Right cardiac atrium (tissue), 5 donors: ENCODE results near the gene TRMT1. TPM values are rescaled to one million over a fixed set of nuclear protein-coding genes. Genes with fewer than 3 reads are reported as not detected.

Experiments
- ATAC-seq, 2 donors: fragments of 200-7000 bp; cut with Tn5 transposase; one replicate each; pipeline versions ENCODE4 v1.8.0 to v1.9.1; 2020; ENCODE audit warnings: moderate library complexity in 2 of 2, mild to moderate bottlenecking in 1 of 2
- DNase-seq, 3 donors: peaks; one replicate each; pipeline ENCODE4 v3.0.0-alpha.2; 2020
- H3K27ac ChIP-seq: one replicate; pipeline ENCODE4 v1.5.1; 2013; ENCODE audit warnings: mild to moderate bottlenecking, low read length, control low read depth, moderate library complexity
- H3K27me3 ChIP-seq: one replicate; pipeline ENCODE4 v1.6.1; 2013; ENCODE audit not compliant: control insufficient read depth, insufficient read depth
- H3K4me1 ChIP-seq: one replicate; pipeline ENCODE4 v1.6.1; 2013; ENCODE audit warnings: low read length; ENCODE audit not compliant: control insufficient read depth, insufficient read depth
- H3K4me3 ChIP-seq: one replicate; pipeline ENCODE4 v1.5.1; 2013; ENCODE audit warnings: low read length, control low read depth
- H3K9me3 ChIP-seq: one replicate; pipeline ENCODE4 v1.6.1; 2013; ENCODE audit warnings: low read length; ENCODE audit not compliant: control insufficient read depth
- WGBS: extraction: QIAGEN DNeasy Blood & Tissue Kit; methylation state at CpG from one replicate; pipeline ENCODE4 v1.1.7; 2013; 5-methylcytosine and 5-hydroxymethylcytosine counted together
- intact Hi-C, 4 donors: fragments of 100-400 bp; cut with DNase I; formaldehyde crosslinking; loops; one replicate each; pipeline versions ENCODE4 v1.11.0 to v1.14.0; 2022 to 2023
- polyA plus RNA-seq: library from polyadenylated mRNA; stranded (reverse); fragments of 200-250 nt; gene quantifications from one replicate; pipeline ENCODE4 v1.2.3, GENCODE V29; 2013
- total RNA-seq, 4 donors: library from RNA; stranded (reverse); fragmentation: NEBNext Ultra II Directional; extraction: Animal tissue kit (Norgen Biotek cat#: 25700); gene quantifications; one replicate each; pipeline ENCODE4 v1.2.1, GENCODE V29; 2021
- donor health status: healthy with polysubstance abuse.
- donor health status: DM: no; HTN: yes; CAD: no.
- donor health status: DM: no; HTN: no; CAD: no.
- donor health status: DM: no; HTN: yes; CAD: no; lungs with severe emphysema.
- donor health status: DM: yes; HTN: yes; CAD: no.

The TRMT1 gene
- total and polyA plus RNA-seq, 5 donors: 14.8 to 22.2 (median 19.2) TPM

- Histone ChIP-seq H3K27me3 (no peaks in the 10 kb centered on the region), H3K4me1 (peaks cover 14% of the 10 kb centered on the region), H3K27ac (no peak overlapping the region), H3K9me3 (no peaks in the 10 kb centered on the region), H3K4me3 (no peak overlapping the region)
- peak in 1 of 3 donors; percentile 57 for DNase-seq
- intact Hi-C loops: no loop called here
- WGBS: 75% methylated on average over 9 of the region's 9 CpGs
- ATAC-seq: no peak
These were observed 3.5 kb upstream of the TRMT1 start for GRCh38 chr19:13120031-13120430.

- Histone ChIP-seq H3K27ac (no peak overlapping the region), H3K27me3 (no peaks in the 10 kb centered on the region), H3K4me3 (no peak overlapping the region), H3K9me3 (no peaks in the 10 kb centered on the region), H3K4me1 (peaks cover 14% of the 10 kb centered on the region)
- ATAC-seq (no peak), DNase-seq (no peak)
- intact Hi-C loops: no loop called here
- 70% methylated on average over 8 of the region's 8 CpGs for WGBS
These were observed 3.1 kb upstream of the TRMT1 start for GRCh38 chr19:13119627-13120026.

- DNase-seq (peak; percentile 48 to 79 (median 74)), ATAC-seq (peak; percentile 0 to 4)
- H3K27ac ChIP-seq: no peak overlapping the region
- H3K4me1 ChIP-seq: peaks cover 14% of the 10 kb centered on the region
- no peaks in the 10 kb centered on the region for H3K27me3 ChIP-seq
- under 1% methylated on average over 57 of the region's 57 CpGs for WGBS
- intact Hi-C loops: no loop called here
- no peaks in the 10 kb centered on the region for H3K9me3 ChIP-seq
- peak overlapping the region; percentile 97 for H3K4me3 ChIP-seq
These were observed 2.1 kb upstream of the TRMT1 start for GRCh38 chr19:13118424-13119193.

GRCh38 chr19:13117772-13118423 is 1.4 kb upstream of the TRMT1 start, which contains the start of gene NACC1:
TSS of gene NACC1 (plus strand) at chr19:13118264. CDS start at chr19:13135208, 16,944 bp downstream.
- intact Hi-C loops: no loop called here
- Histone ChIP-seq H3K4me3 (peak within 1 kb of the TSS; percentile 97), H3K4me1 (peaks cover 14% of the 10 kb centered on the region), H3K9me3 (no peaks in the 10 kb centered on the region), H3K27ac (peak within 1 kb of the TSS; percentile 84), H3K27me3 (no peaks in the 10 kb centered on the region)
- DNase-seq: peak; percentile 91 to 96 (median 96)
- peak; percentile 95 to 96 for ATAC-seq
- WGBS: 3% methylated on average over 65 of the region's 65 CpGs

- DNase-seq: peak in 1 of 3 donors; percentile 63
- 16% methylated on average over 20 of the region's 20 CpGs for WGBS
- peak overlapping the region; percentile 84 for H3K27ac ChIP-seq
- H3K27me3 ChIP-seq: no peaks in the 10 kb centered on the region
- H3K4me3 ChIP-seq: peak overlapping the region; percentile 97
- ATAC-seq: peak in 1 of 2 donors; percentile 2
- H3K4me1 ChIP-seq: peaks cover 14% of the 10 kb centered on the region
- no peaks in the 10 kb centered on the region for H3K9me3 ChIP-seq
- intact Hi-C loops: no loop called here
These were observed 734 bp upstream of the TRMT1 start for GRCh38 chr19:13117176-13117771.

GRCh38 chr19:13115936-13116281 is 631 bp downstream of the TRMT1 start:
- Histone ChIP-seq H3K9me3 (no peaks in the 10 kb centered on the region), H3K4me1 (peaks cover 14% of the 10 kb centered on the region), H3K27me3 (no peaks in the 10 kb centered on the region), H3K4me3 (peak overlapping the region; percentile 97), H3K27ac (no peak overlapping the region)
- intact Hi-C loops: no loop called here
- ATAC-seq: no peak
- DNase-seq: peak in 1 of 3 donors; percentile 51
- under 1% methylated on average over 18 of the region's 18 CpGs for WGBS

GRCh38 chr19:13112555-13112954 is 4.0 kb downstream of the TRMT1 start:
- no peak for ATAC-seq
- Histone ChIP-seq H3K9me3 (no peaks in the 10 kb centered on the region), H3K27me3 (no peaks in the 10 kb centered on the region), H3K4me3 (no peak overlapping the region), H3K4me1 (peaks cover 5% of the 10 kb centered on the region), H3K27ac (no peak overlapping the region)
- intact Hi-C loops: no loop called here
- DNase-seq: no peak
- 94% methylated on average over 10 of the region's 10 CpGs for WGBS

GRCh38 chr19:13110099-13110610 is 6.4 kb downstream of the TRMT1 start:
- Histone ChIP-seq H3K4me1 (no peaks in the 10 kb centered on the region), H3K27me3 (no peaks in the 10 kb centered on the region), H3K4me3 (no peak overlapping the region), H3K9me3 (no peaks in the 10 kb centered on the region), H3K27ac (no peak overlapping the region)
- ATAC-seq (no peak), DNase-seq (no peak)
- WGBS: 90% methylated on average over 15 of the region's 15 CpGs
- intact Hi-C loops: no loop called here

GRCh38 chr19:13109361-13110098 is 7.0 kb downstream of the TRMT1 start:
- H3K27me3 ChIP-seq: no peaks in the 10 kb centered on the region
- H3K9me3 ChIP-seq: no peaks in the 10 kb centered on the region
- intact Hi-C loops: no loop called here
- ATAC-seq (peak in 1 of 2 donors; percentile 13), DNase-seq (peak in 1 of 3 donors; percentile 44)
- no peak overlapping the region for H3K27ac ChIP-seq
- H3K4me3 ChIP-seq: no peak overlapping the region
- H3K4me1 ChIP-seq: no peaks in the 10 kb centered on the region
- 95% methylated on average over 30 of the region's 30 CpGs for WGBS

GRCh38 chr19:13104848-13105711 is 11.5 kb downstream of the TRMT1 start:
- WGBS: 64% methylated on average over 29 of the region's 29 CpGs
- Histone ChIP-seq H3K4me1 (no peaks in the 10 kb centered on the region), H3K9me3 (no peaks in the 10 kb centered on the region), H3K4me3 (no peak overlapping the region), H3K27me3 (no peaks in the 10 kb centered on the region), H3K27ac (peak overlapping the region; percentile 32)
- ATAC-seq (no peak), DNase-seq (peak; percentile 32 to 76 (median 67))
- intact Hi-C loops: loop anchor here in 1 of 4 donors (5.0 kb wide), 1 partner anchor 57 kb away; no protein-coding TSS in a partner anchor
